ENCODE results near the gene C5orf58. TPM values are rescaled to one million over a fixed set of nuclear protein-coding genes. Genes with fewer than 3 reads are reported as not detected.
A peak's percentile ranks its signal among the peaks of the same experiment; 100 is the strongest.

The C5orf58 gene
- total RNA-seq, 4 donors from 2014 or later, result not detected

- H3K27ac ChIP-seq, result no peak overlapping the region
- H3K4me1 ChIP-seq, result no peaks in the 10 kb centered on the region
- no peaks in the 10 kb centered on the region for H3K36me3 ChIP-seq
- H3K9me3 ChIP-seq, result no peaks in the 10 kb centered on the region
- no peak for TF ChIP-seq CTCF (IDR thresholded peaks at IDR 0.05)
- no peak for TF ChIP-seq POLR2A (IDR thresholded peaks at IDR 0.05)
- H3K27me3 ChIP-seq, result no peaks in the 10 kb centered on the region
- no peak for DNase-seq
- no peak overlapping the region for H3K4me3 ChIP-seq
Observed at GRCh38 chr5:170217831-170218230, 15.0 kb upstream of the C5orf58 start.

GRCh38 chr5:170218726-170219125, 14.1 kb upstream of the C5orf58 start:
- Histone ChIP-seq H3K27me3 (no peaks in the 10 kb centered on the region), H3K4me3 (no peak overlapping the region), H3K9me3 (no peaks in the 10 kb centered on the region), H3K36me3 (no peaks in the 10 kb centered on the region), H3K4me1 (peaks cover 0 to 4% (median 0%) of the 10 kb centered on the region in 4 donors), H3K27ac (no peak overlapping the region)
- TF ChIP-seq POLR2A (IDR thresholded peaks at IDR 0.05) (no peak), CTCF (IDR thresholded peaks at IDR 0.05) (no peak)
- no peak for DNase-seq

- no peaks in the 10 kb centered on the region for H3K9me3 ChIP-seq
- no peak overlapping the region for H3K4me3 ChIP-seq
- no peak overlapping the region for H3K27ac ChIP-seq
- no peaks in the 10 kb centered on the region for H3K27me3 ChIP-seq
- H3K36me3 ChIP-seq, result no peaks in the 10 kb centered on the region
- TF ChIP-seq CTCF (IDR thresholded peaks at IDR 0.05), result no peak
- no peak for TF ChIP-seq POLR2A (IDR thresholded peaks at IDR 0.05)
- H3K4me1 ChIP-seq, result peaks cover 0 to 4% (median 0%) of the 10 kb centered on the region in 4 donors
- DNase-seq, result no peak
Observed at GRCh38 chr5:170219615-170220014, 13.2 kb upstream of the C5orf58 start.

- no peak for DNase-seq
- Histone ChIP-seq H3K27ac (no peak overlapping the region), H3K9me3 (no peaks in the 10 kb centered on the region)
Observed at GRCh38 chr5:170220191-170220590, 12.6 kb upstream of the C5orf58 start.

GRCh38 chr5:170221327-170221741, 11.5 kb upstream of the C5orf58 start:
- no peak for DNase-seq
- Histone ChIP-seq H3K4me1 (peaks cover 0 to 4% (median 0%) of the 10 kb centered on the region in 4 donors), H3K9me3 (no peaks in the 10 kb centered on the region), H3K36me3 (no peaks in the 10 kb centered on the region), H3K27ac (peak overlapping the region in 1 of 4 donors; percentile 62), H3K4me3 (no peak overlapping the region), H3K27me3 (no peaks in the 10 kb centered on the region)
- TF ChIP-seq POLR2A (IDR thresholded peaks at IDR 0.05) (no peak), CTCF (IDR thresholded peaks at IDR 0.05) (no peak)

More at GRCh38 chr5:170220191-170220590, 12.6 kb upstream of the C5orf58 start:
- no peaks in the 10 kb centered on the region for H3K36me3 ChIP-seq
- H3K4me1 ChIP-seq, result peaks cover 0 to 4% (median 0%) of the 10 kb centered on the region in 4 donors
- no peaks in the 10 kb centered on the region for H3K27me3 ChIP-seq
- TF ChIP-seq POLR2A (IDR thresholded peaks at IDR 0.05) (no peak), CTCF (IDR thresholded peaks at IDR 0.05) (no peak)
- no peak overlapping the region for H3K4me3 ChIP-seq

GRCh38 chr5:170223360-170223759, 9.4 kb upstream of the C5orf58 start:
- no peaks in the 10 kb centered on the region for H3K36me3 ChIP-seq
- peaks cover 0 to 4% (median 0%) of the 10 kb centered on the region in 4 donors for H3K4me1 ChIP-seq
- H3K4me3 ChIP-seq, result no peak overlapping the region
- H3K27ac ChIP-seq, result no peak overlapping the region
- no peak for TF ChIP-seq CTCF (IDR thresholded peaks at IDR 0.05)
- TF ChIP-seq POLR2A (IDR thresholded peaks at IDR 0.05), result no peak
- DNase-seq, result no peak
- H3K9me3 ChIP-seq, result no peaks in the 10 kb centered on the region
- H3K27me3 ChIP-seq, result no peaks in the 10 kb centered on the region
